H1 (cell line): ENCODE data around the gene CAMK2N2. TPM values are rescaled to one million over a fixed set of nuclear protein-coding genes. Genes with fewer than 3 reads are reported as not detected.

Source experiments
- ASH2L ChIP-seq: fragments of 200-600, 300-600 bp; sonication (generic); IDR thresholded peaks from one replicate; pipeline ENCODE4 v1.7.1; 2017; ENCODE audit warnings: low read length
- CEBPB ChIP-seq: IDR thresholded peaks from 2 replicates; pipeline ENCODE4 v1.6.1; 2012; ENCODE audit warnings: low read depth, low read length
- EP300 ChIP-seq, 2 experiments: IDR thresholded peaks; 1 replicate in 1 of 2; 2 replicates in 1 of 2; pipeline ENCODE4 v1.6.1; 2011 to 2012; ENCODE audit warnings: low read depth in 2 of 2, low read length in 2 of 2, mild to moderate bottlenecking in 2 of 2, borderline replicate concordance in 1 of 2, inconsistent platforms in 1 of 2, moderate library complexity in 1 of 2
- EZH2 ChIP-seq: fragments of 200-600 bp; sonication (generic); IDR thresholded peaks from 2 replicates; pipeline ENCODE4 v1.7.1; 2012; ENCODE audit warnings: low read depth, mild to moderate bottlenecking, moderate library complexity, low read length, inconsistent platforms; ENCODE audit not compliant: severe bottlenecking
- GTF2F1 ChIP-seq: IDR thresholded peaks from 2 replicates; pipeline ENCODE4 v1.6.1; 2012; ENCODE audit warnings: low read depth, low read length, improper control_type of control experiment, borderline replicate concordance
- KDM4A ChIP-seq: IDR thresholded peaks from one replicate; pipeline ENCODE4 v1.7.1; 2012; ENCODE audit warnings: low read depth, mild to moderate bottlenecking, moderate library complexity, low read length, inconsistent platforms; ENCODE audit not compliant: severe bottlenecking
- MAFK ChIP-seq: IDR thresholded peaks from 2 replicates; pipeline ENCODE4 v1.6.1; 2012; ENCODE audit warnings: low read depth, mild to moderate bottlenecking, improper control_type of control experiment, low read length
- NRF1 ChIP-seq: IDR thresholded peaks from 2 replicates; pipeline ENCODE4 v1.6.1; 2011; ENCODE audit warnings: mild to moderate bottlenecking, low read depth, low read length, improper control_type of control experiment
- POLR2A ChIP-seq, 2 experiments: IDR thresholded peaks; 1 replicate in 1 of 2; 2 replicates in 1 of 2; pipeline ENCODE4 v1.6.1; 2011; ENCODE audit warnings: low read depth in 2 of 2, low read length in 2 of 2, mild to moderate bottlenecking in 2 of 2; ENCODE audit errors: control extremely low read depth in 1 of 2
- RXRA ChIP-seq: IDR thresholded peaks from 2 replicates; pipeline ENCODE4 v1.6.1; 2011; ENCODE audit warnings: low read depth, mild to moderate bottlenecking, low read length, moderate library complexity; ENCODE audit not compliant: insufficient read depth
- SAP30 ChIP-seq: fragments of 300-600 bp; sonication (generic); IDR thresholded peaks from 2 replicates; pipeline ENCODE4 v1.7.1; 2012; ENCODE audit warnings: low read length, moderate library complexity, mild to moderate bottlenecking, inconsistent platforms; ENCODE audit not compliant: insufficient read depth, insufficient replicate concordance
- SIN3A ChIP-seq, 2 experiments: IDR thresholded peaks in 1 of 2; conservative IDR thresholded peaks in 1 of 2; 2 replicates each; pipeline ENCODE4 v1.6.1; 2011 to 2012; ENCODE audit warnings: low read length in 2 of 2, improper control_type of control experiment in 1 of 2, low read depth in 1 of 2, mild to moderate bottlenecking in 1 of 2
- SIX5 ChIP-seq: IDR thresholded peaks from 2 replicates; pipeline ENCODE4 v1.6.1; 2011; ENCODE audit warnings: mild to moderate bottlenecking, low read depth, low read length
- SP1 ChIP-seq: IDR thresholded peaks from 2 replicates; pipeline ENCODE4 v1.6.1; 2011; ENCODE audit warnings: low read depth, low read length
- SRF ChIP-seq: IDR thresholded peaks from 2 replicates; pipeline ENCODE4 v1.6.1; 2011; ENCODE audit warnings: mild to moderate bottlenecking, low read depth, low read length, moderate library complexity
- TBP ChIP-seq: IDR thresholded peaks from 2 replicates; pipeline ENCODE4 v1.6.1; 2011; ENCODE audit warnings: low read depth, low read length, improper control_type of control experiment
- TCF12 ChIP-seq: IDR thresholded peaks from 2 replicates; pipeline ENCODE4 v1.6.1; 2011; ENCODE audit warnings: low read depth, mild to moderate bottlenecking, low read length
- TEAD4 ChIP-seq: IDR thresholded peaks from 2 replicates; pipeline ENCODE4 v1.6.1; 2012; ENCODE audit warnings: low read depth, low read length, inconsistent platforms, mixed read lengths
- polyA plus RNA-seq, 7 experiments: library from polyadenylated mRNA; depleted of rRNA in 3 of 7; stranded (reverse) in 5 of 7; unstranded in 2 of 7; fragments of >200 nt in 5 of 7; fragments of 200-250 nt in 2 of 7; gene quantifications; 1 replicate in 5 of 7; 2 replicates in 1 of 7; 4 replicates in 1 of 7; pipeline versions ENCODE4 v1.2.1 to v1.2.3, GENCODE V29; 2011 to 2013; ENCODE audit warnings: missing spikeins in 2 of 7, mixed read lengths in 2 of 7
- total RNA-seq: library from RNA; stranded (reverse); fragmentation: NEBNext Ultra II Directional; extraction: Animal tissue kit (Norgen Biotek cat#: 25700); gene quantifications from 2 replicates; pipeline ENCODE4 v1.2.1, GENCODE V29; 2021
- TF ChIP-seq, protein P1 (sequence below), 3 experiments: IDR thresholded peaks; 1 replicate in 2 of 3; 2 replicates in 1 of 3; pipeline versions ENCODE4 v1.5.1 to v1.6.1; 2011; ENCODE audit warnings: low read length in 3 of 3, mild to moderate bottlenecking in 3 of 3, inconsistent platforms in 2 of 3, low read depth in 1 of 3, moderate library complexity in 1 of 3; ENCODE audit not compliant: insufficient read depth in 1 of 3; ENCODE audit errors: control extremely low read depth in 1 of 3
- TF ChIP-seq, protein P2 (sequence below): IDR thresholded peaks from 2 replicates; pipeline ENCODE4 v1.6.1; 2012; ENCODE audit warnings: inconsistent platforms

The CAMK2N2 gene
- total and polyA plus RNA-seq, 2 of the 8 experiments (the other 6 are each of a cell fraction or from before 2014, with no cell fraction given) = 4.0 to 17.7 TPM

DNA sequence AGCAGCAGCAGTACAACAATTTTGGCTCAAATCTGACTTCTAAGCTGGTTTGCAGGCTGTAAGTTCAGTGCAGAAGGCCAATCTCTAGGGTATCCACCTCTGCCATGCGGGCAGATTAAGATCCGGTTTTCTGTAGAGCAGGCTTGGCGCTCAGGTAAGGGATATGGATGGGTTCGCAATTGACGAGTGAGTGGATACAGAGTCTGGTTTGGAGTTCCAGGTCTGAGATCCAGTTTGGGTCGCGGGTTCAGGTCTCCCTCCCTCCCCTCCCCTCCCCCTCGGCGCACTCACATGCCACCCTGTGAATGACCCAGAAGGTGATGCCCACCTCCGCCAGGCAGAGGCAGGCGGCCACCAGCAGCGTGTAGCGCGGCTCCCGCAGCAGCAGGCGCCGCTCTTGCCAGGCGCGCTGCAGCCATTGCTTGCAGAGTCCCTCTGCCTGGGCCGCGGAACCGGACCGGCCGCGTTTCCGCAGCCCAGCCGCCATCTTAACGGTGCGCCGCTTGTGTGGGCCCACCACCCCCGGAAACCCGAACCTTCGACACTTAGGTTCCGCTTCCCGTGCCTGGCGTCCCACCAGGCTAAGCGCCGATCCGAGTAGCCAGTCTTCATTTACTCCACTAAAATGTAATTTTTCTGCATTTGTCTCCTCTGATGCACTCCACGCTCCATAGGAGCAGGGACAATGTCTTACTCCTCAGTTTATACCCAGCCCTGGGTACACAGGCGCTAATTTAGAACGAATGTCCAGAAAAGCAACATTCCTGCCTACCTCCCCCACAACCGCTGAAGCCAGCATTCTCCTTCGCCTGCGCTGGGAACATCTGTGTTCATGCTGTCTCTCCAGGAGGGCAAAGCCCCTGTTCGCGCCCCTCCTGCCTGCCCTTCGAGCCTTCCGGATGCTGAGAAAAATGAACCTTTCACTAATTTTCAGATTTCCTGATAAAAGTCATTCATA, 12.6 kb downstream of the CAMK2N2 start, which contains the start of gene ALG3 (continued):
- TF ChIP-seq, protein P1, sequence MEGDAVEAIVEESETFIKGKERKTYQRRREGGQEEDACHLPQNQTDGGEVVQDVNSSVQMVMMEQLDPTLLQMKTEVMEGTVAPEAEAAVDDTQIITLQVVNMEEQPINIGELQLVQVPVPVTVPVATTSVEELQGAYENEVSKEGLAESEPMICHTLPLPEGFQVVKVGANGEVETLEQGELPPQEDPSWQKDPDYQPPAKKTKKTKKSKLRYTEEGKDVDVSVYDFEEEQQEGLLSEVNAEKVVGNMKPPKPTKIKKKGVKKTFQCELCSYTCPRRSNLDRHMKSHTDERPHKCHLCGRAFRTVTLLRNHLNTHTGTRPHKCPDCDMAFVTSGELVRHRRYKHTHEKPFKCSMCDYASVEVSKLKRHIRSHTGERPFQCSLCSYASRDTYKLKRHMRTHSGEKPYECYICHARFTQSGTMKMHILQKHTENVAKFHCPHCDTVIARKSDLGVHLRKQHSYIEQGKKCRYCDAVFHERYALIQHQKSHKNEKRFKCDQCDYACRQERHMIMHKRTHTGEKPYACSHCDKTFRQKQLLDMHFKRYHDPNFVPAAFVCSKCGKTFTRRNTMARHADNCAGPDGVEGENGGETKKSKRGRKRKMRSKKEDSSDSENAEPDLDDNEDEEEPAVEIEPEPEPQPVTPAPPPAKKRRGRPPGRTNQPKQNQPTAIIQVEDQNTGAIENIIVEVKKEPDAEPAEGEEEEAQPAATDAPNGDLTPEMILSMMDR (IDR thresholded peaks at IDR 0.05; ENCODE audit: control extremely low read depth in 1 of 3, insufficient read depth in 1 of 3, low read depth in 1 of 3, low read length in 3 of 3) = peak in 1 of 3 experiments; percentile 16; a peak in 1 of 4 replicates
- TF ChIP-seq SIX5 = 0 out of 2 replicates have a peak, but pooled peaks have one; percentile 6
- TF ChIP-seq SIN3A (conservative IDR thresholded peaks at IDR 0.05 in 1 of 2, IDR thresholded peaks at IDR 0.05 in 1 of 2; ENCODE audit: low read depth in 1 of 2, low read length in 2 of 2) = peak; percentile 86 to 91; a peak in 3 of 4 replicates
- peak; percentile 98 for TF ChIP-seq SAP30
- peak; percentile 80 to 92 for TF ChIP-seq POLR2A (IDR thresholded peaks at IDR 0.05; ENCODE audit: control extremely low read depth in 1 of 2, low read depth in 2 of 2, low read length in 2 of 2)
- peak; percentile 50; the same call in 1 of the 2 replicates for TF ChIP-seq MAFK
- TF ChIP-seq RXRA = no peak
- peak; percentile 40; the same call in 1 of the 2 replicates for TF ChIP-seq SP1
- 0 out of 3 replicates have a peak, but pooled peaks of 1 of the 2 experiments have one; percentile 73 for TF ChIP-seq EP300 (IDR thresholded peaks at IDR 0.05; ENCODE audit: borderline replicate concordance in 1 of 2, low read depth in 2 of 2, low read length in 2 of 2)
- peak; percentile 96 for TF ChIP-seq TBP
- peak; percentile 47; the same call in 1 of the 2 replicates for TF ChIP-seq CEBPB
- no peak for TF ChIP-seq EZH2
- no peak for TF ChIP-seq NRF1
- peak; percentile 88 for TF ChIP-seq ASH2L
- 0 out of 2 replicates have a peak, but pooled peaks have one; percentile 48 for TF ChIP-seq TCF12
- no peak for TF ChIP-seq TEAD4
- TF ChIP-seq KDM4A = peak; percentile 30
- no peak; the same call in 1 of the 2 replicates for TF ChIP-seq SRF
- TF ChIP-seq, protein P2, sequence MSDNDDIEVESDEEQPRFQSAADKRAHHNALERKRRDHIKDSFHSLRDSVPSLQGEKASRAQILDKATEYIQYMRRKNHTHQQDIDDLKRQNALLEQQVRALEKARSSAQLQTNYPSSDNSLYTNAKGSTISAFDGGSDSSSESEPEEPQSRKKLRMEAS = peak; percentile 94
- peak; percentile 44; the same call in 1 of the 2 replicates for TF ChIP-seq GTF2F1
